ENCODE measurements around the gene FAM221B.

The FAM221B gene

GRCh38 chr9:35834260-35835215, 6.0 kb upstream of the FAM221B start:
- H3K9ac ChIP-seq (ENCODE audit: low read depth, low read length) = no peak overlapping the region
- WGBS = 92% methylated on average over 14 of the region's 14 CpGs
- no peaks in the 10 kb centered on the region for H3K27me3 ChIP-seq (ENCODE audit: insufficient read depth, low read length)
- no peak overlapping the region for H3K27ac ChIP-seq (ENCODE audit: low read depth, low read length)
- H3K36me3 ChIP-seq (ENCODE audit: insufficient read depth, low read length) = no peaks in the 10 kb centered on the region
- no peak overlapping the region for H3K4me3 ChIP-seq (ENCODE audit: low read length)
- no peaks in the 10 kb centered on the region for H3K4me1 ChIP-seq (ENCODE audit: insufficient read depth, low read length)
- no peaks in the 10 kb centered on the region for H3K9me3 ChIP-seq (ENCODE audit: insufficient read depth, low read depth, low read length)

- Histone ChIP-seq H3K27ac (ENCODE audit: low read depth, low read length) (no peak overlapping the region), H3K4me1 (ENCODE audit: insufficient read depth, low read length) (peaks cover 2% of the 10 kb centered on the region; the same call in 1 of the 2 replicates), H3K9me3 (ENCODE audit: insufficient read depth, low read depth, low read length) (no peaks in the 10 kb centered on the region), H3K27me3 (ENCODE audit: insufficient read depth, low read length) (no peaks in the 10 kb centered on the region), H3K9ac (ENCODE audit: low read depth, low read length) (no peak overlapping the region), H3K36me3 (ENCODE audit: insufficient read depth, low read length) (no peaks in the 10 kb centered on the region), H3K4me3 (ENCODE audit: low read length) (no peak overlapping the region)
- 82% methylated on average over 5 of the region's 5 CpGs for WGBS
Observed at GRCh38 chr9:35832814-35833213, 4.3 kb upstream of the FAM221B start.

GRCh38 chr9:35831040-35831439, 2.5 kb upstream of the FAM221B start:
- Histone ChIP-seq H3K27me3 (ENCODE audit: insufficient read depth, low read length) (no peaks in the 10 kb centered on the region), H3K9me3 (ENCODE audit: insufficient read depth, low read depth, low read length) (no peaks in the 10 kb centered on the region), H3K9ac (ENCODE audit: low read depth, low read length) (no peak overlapping the region), H3K4me1 (ENCODE audit: insufficient read depth, low read length) (peaks cover 2% of the 10 kb centered on the region; the same call in 1 of the 2 replicates), H3K4me3 (ENCODE audit: low read length) (no peak overlapping the region), H3K36me3 (ENCODE audit: insufficient read depth, low read length) (no peaks in the 10 kb centered on the region), H3K27ac (ENCODE audit: low read depth, low read length) (no peak overlapping the region)
- 87% methylated on average over 4 of the region's 4 CpGs for WGBS

- Histone ChIP-seq H3K9me3 (ENCODE audit: insufficient read depth, low read depth, low read length) (no peaks in the 10 kb centered on the region), H3K4me3 (ENCODE audit: low read length) (peak overlapping the region; percentile 70), H3K27ac (ENCODE audit: low read depth, low read length) (no peak overlapping the region), H3K9ac (ENCODE audit: low read depth, low read length) (no peak overlapping the region), H3K4me1 (ENCODE audit: insufficient read depth, low read length) (peaks cover 2% of the 10 kb centered on the region; the same call in 1 of the 2 replicates), H3K36me3 (ENCODE audit: insufficient read depth, low read length) (no peaks in the 10 kb centered on the region), H3K27me3 (ENCODE audit: insufficient read depth, low read length) (no peaks in the 10 kb centered on the region)
- WGBS = 52% methylated on average over 2 of the region's 2 CpGs
Observed at GRCh38 chr9:35829764-35830096, 1.2 kb upstream of the FAM221B start.

GRCh38 chr9:35829084-35829763, 692 bp upstream of the FAM221B start, which contains the start of gene TMEM8B:
Gene TMEM8B (plus strand): TSS chr9:35829228. CDS start chr9:35829448, 220 bp downstream.
- peak within 1 kb of the TSS; percentile 70 for H3K4me3 ChIP-seq (ENCODE audit: low read length)
- H3K9ac ChIP-seq (ENCODE audit: low read depth, low read length) = peak within 1 kb of the TSS; percentile 43
- no peaks in the 10 kb centered on the region for H3K9me3 ChIP-seq (ENCODE audit: insufficient read depth, low read depth, low read length)
- H3K4me1 ChIP-seq (ENCODE audit: insufficient read depth, low read length) = peaks cover 2% of the 10 kb centered on the region; the same call in 1 of the 2 replicates
- H3K27ac ChIP-seq (ENCODE audit: low read depth, low read length) = no peak within 1 kb of the TSS; the same call in 1 of the 2 replicates
- no peaks in the 10 kb centered on the region for H3K36me3 ChIP-seq (ENCODE audit: insufficient read depth, low read length)
- no peaks in the 10 kb centered on the region for H3K27me3 ChIP-seq (ENCODE audit: insufficient read depth, low read length)
- WGBS = under 1% methylated on average over 53 of the region's 53 CpGs

GRCh38 chr9:35827486-35827885, 1.0 kb downstream of the FAM221B start:
- Histone ChIP-seq H3K4me1 (ENCODE audit: insufficient read depth, low read length) (peaks cover 11% of the 10 kb centered on the region), H3K4me3 (ENCODE audit: low read length) (no peak overlapping the region), H3K36me3 (ENCODE audit: insufficient read depth, low read length) (no peaks in the 10 kb centered on the region), H3K27ac (ENCODE audit: low read depth, low read length) (no peak overlapping the region), H3K9ac (ENCODE audit: low read depth, low read length) (no peak overlapping the region), H3K27me3 (ENCODE audit: insufficient read depth, low read length) (no peaks in the 10 kb centered on the region), H3K9me3 (ENCODE audit: insufficient read depth, low read depth, low read length) (no peaks in the 10 kb centered on the region)
- 97% methylated on average over 2 of the region's 3 CpGs for WGBS

GRCh38 chr9:35826071-35826701, 2.3 kb downstream of the FAM221B start:
- no peak overlapping the region for H3K27ac ChIP-seq (ENCODE audit: low read depth, low read length)
- H3K9ac ChIP-seq (ENCODE audit: low read depth, low read length) = no peak overlapping the region
- H3K9me3 ChIP-seq (ENCODE audit: insufficient read depth, low read depth, low read length) = no peaks in the 10 kb centered on the region
- H3K4me1 ChIP-seq (ENCODE audit: insufficient read depth, low read length) = peaks cover 11% of the 10 kb centered on the region
- WGBS = 60% methylated on average over 4 of the region's 4 CpGs
- no peak overlapping the region for H3K4me3 ChIP-seq (ENCODE audit: low read length)
- H3K36me3 ChIP-seq (ENCODE audit: insufficient read depth, low read length) = no peaks in the 10 kb centered on the region
- no peaks in the 10 kb centered on the region for H3K27me3 ChIP-seq (ENCODE audit: insufficient read depth, low read length)

- H3K36me3 ChIP-seq (ENCODE audit: insufficient read depth, low read length) = no peaks in the 10 kb centered on the region
- H3K9ac ChIP-seq (ENCODE audit: low read depth, low read length) = no peak overlapping the region
- H3K4me1 ChIP-seq (ENCODE audit: insufficient read depth, low read length) = peaks cover 9% of the 10 kb centered on the region
- H3K9me3 ChIP-seq (ENCODE audit: insufficient read depth, low read depth, low read length) = no peaks in the 10 kb centered on the region
- no peak overlapping the region for H3K27ac ChIP-seq (ENCODE audit: low read depth, low read length)
- no peaks in the 10 kb centered on the region for H3K27me3 ChIP-seq (ENCODE audit: insufficient read depth, low read length)
- no peak overlapping the region for H3K4me3 ChIP-seq (ENCODE audit: low read length)
Observed at GRCh38 chr9:35822926-35823325, 5.6 kb downstream of the FAM221B start.

GRCh38 chr9:35820076-35820475, 8.5 kb downstream of the FAM221B start:
- Histone ChIP-seq H3K36me3 (ENCODE audit: insufficient read depth, low read length) (no peaks in the 10 kb centered on the region), H3K4me1 (ENCODE audit: insufficient read depth, low read length) (peaks cover 11% of the 10 kb centered on the region), H3K4me3 (ENCODE audit: low read length) (no peak overlapping the region), H3K27me3 (ENCODE audit: insufficient read depth, low read length) (no peaks in the 10 kb centered on the region), H3K9ac (ENCODE audit: low read depth, low read length) (no peak overlapping the region), H3K9me3 (ENCODE audit: insufficient read depth, low read depth, low read length) (no peaks in the 10 kb centered on the region), H3K27ac (ENCODE audit: low read depth, low read length) (no peak overlapping the region)

- Histone ChIP-seq H3K9ac (ENCODE audit: low read depth, low read length) (no peak overlapping the region), H3K27ac (ENCODE audit: low read depth, low read length) (no peak overlapping the region), H3K27me3 (ENCODE audit: insufficient read depth, low read length) (no peaks in the 10 kb centered on the region), H3K4me3 (ENCODE audit: low read length) (no peak overlapping the region), H3K9me3 (ENCODE audit: insufficient read depth, low read depth, low read length) (no peaks in the 10 kb centered on the region), H3K4me1 (ENCODE audit: insufficient read depth, low read length) (peaks cover 18% of the 10 kb centered on the region), H3K36me3 (ENCODE audit: insufficient read depth, low read length) (no peaks in the 10 kb centered on the region)
- 87% methylated on average over 3 of the region's 3 CpGs for WGBS
Observed at GRCh38 chr9:35818341-35818740, 10.2 kb downstream of the FAM221B start.

GRCh38 chr9:35816708-35817107, 11.8 kb downstream of the FAM221B start:
- no peak overlapping the region for H3K9ac ChIP-seq (ENCODE audit: low read depth, low read length)
- WGBS = 70% methylated on average over 1 of the region's 1 CpG

More at GRCh38 chr9:35816708-35817107, 11.8 kb downstream of the FAM221B start:
- Histone ChIP-seq H3K9me3 (ENCODE audit: insufficient read depth, low read depth, low read length) (no peaks in the 10 kb centered on the region), H3K27me3 (ENCODE audit: insufficient read depth, low read length) (no peaks in the 10 kb centered on the region), H3K4me3 (ENCODE audit: low read length) (no peak overlapping the region), H3K27ac (ENCODE audit: low read depth, low read length) (no peak overlapping the region), H3K36me3 (ENCODE audit: insufficient read depth, low read length) (no peaks in the 10 kb centered on the region), H3K4me1 (ENCODE audit: insufficient read depth, low read length) (peaks cover 15% of the 10 kb centered on the region)

All from HUES64 (cell line).